Measurements from ENCODE around the gene EIF2D.
A peak's percentile ranks its signal among the peaks of the same experiment; 100 is the strongest.

EIF2D gene

GRCh38 chr1:206547104-206547503 is 65.2 kb downstream of the EIF2D start:
- no peak for DNase-seq (ENCODE audit: low read depth)

- DNase-seq (ENCODE audit: low read depth): no peak
Measured at GRCh38 chr1:206545351-206545750, 66.9 kb downstream of the EIF2D start.

GRCh38 chr1:206544562-206545257 is 67.6 kb downstream of the EIF2D start:
- DNase-seq (ENCODE audit: low read depth): peak; percentile 21
